Stimulated activated memory B cell treated with anti-CD40 and anti-IgM and Interleukin-4, amounts not matched to agents 10 μg/mL and 1 μg/mL and 100 μg/mL, for 72 hours (primary cell): ENCODE results near the gene TFCP2L1.
A peak's percentile ranks its signal among the peaks of the same experiment; 100 is the strongest.
"Not testable (repeated sequence)": the region's sequence is repeated elsewhere in the genome, so short reads cannot be mapped to it uniquely, and the experiment has no call there.

Experiments
- ATAC-seq: fragments of 150-1000 bp; cut with Tn5 transposase; 2 replicates; pipeline ENCODE4 v1.10.0; 2021
- H3K27ac Mint-ChIP-seq: one replicate; pipeline ENCODE4 v1.8.0; 2022; ENCODE audit warnings: mild to moderate bottlenecking, mixed read lengths
- H3K27me3 Mint-ChIP-seq: one replicate; pipeline ENCODE4 v1.8.0; 2022; ENCODE audit warnings: mixed read lengths
- H3K36me3 Mint-ChIP-seq: one replicate; pipeline ENCODE4 v1.8.0; 2022; ENCODE audit warnings: mixed read lengths
- H3K4me1 Mint-ChIP-seq: one replicate; pipeline ENCODE4 v1.8.0; 2022; ENCODE audit warnings: mixed read lengths
- H3K4me3 Mint-ChIP-seq: one replicate; pipeline ENCODE4 v1.8.0; 2022; ENCODE audit warnings: mild to moderate bottlenecking, moderate library complexity, mixed read lengths
- H3K9me3 Mint-ChIP-seq: one replicate; pipeline ENCODE4 v1.8.0; 2022; ENCODE audit warnings: mixed read lengths

TFCP2L1 gene

DNA sequence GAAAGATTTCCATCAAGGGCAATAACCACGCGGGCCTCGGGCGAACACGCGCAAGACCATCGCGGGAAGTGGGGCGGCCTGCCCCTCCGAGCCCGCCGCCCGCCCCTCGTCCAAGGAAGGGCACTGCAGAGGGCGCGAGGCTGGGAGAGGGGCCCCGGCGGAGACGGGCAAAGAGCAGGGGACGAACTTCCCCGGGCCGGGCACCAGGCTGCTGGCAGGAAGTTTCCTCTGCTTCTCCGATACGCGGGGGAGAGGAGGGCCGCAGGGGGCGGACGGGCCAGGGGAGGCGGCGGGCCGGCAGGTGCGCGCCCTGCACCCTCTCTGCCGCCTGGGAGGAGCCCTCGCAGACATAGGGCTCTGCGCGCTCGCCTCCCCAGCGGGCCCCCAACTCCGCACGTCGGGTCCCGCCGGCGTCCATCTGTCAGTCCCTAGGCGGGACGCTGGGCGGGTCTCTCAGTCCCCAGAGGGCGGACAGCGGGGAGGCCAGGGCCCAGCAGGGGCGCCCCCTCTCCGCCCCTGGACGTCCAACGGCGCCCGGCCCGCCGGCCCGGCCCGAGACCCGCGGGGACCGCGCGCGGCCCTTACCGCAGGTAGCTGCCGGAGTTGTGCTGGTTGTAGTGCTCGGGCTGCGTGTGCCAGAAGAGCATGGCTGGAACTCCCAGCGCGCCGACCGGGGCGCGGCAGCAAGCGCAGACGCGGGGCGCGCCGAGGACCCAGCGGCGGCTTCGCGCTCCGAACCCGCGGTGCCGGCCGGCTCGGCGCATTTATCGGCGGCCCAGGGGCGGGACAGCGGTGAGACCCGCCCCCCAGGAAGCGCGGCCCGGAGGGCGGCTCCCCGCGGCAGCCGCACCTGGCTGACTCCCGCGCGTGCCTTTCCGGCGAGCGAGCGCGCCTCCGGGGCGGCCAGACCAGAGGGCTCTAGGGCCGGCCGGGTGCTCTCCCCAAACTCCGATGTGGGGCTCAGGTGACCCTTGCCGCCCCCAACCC is at the start of gene TFCP2L1:
Gene TFCP2L1, minus strand, starts transcription at position 740 of the 987 bp plus-strand sequence. Its CDS starts 93 bp downstream, at position 647.
- H3K27ac Mint-ChIP-seq, result peak within 1 kb of the TSS; percentile 80
- H3K4me3 Mint-ChIP-seq, result peak within 1 kb of the TSS; percentile 77
- H3K4me1 Mint-ChIP-seq, result peaks cover 33% of the 10 kb centered on the region
- no peaks in the 10 kb centered on the region for H3K9me3 Mint-ChIP-seq
- H3K27me3 Mint-ChIP-seq, result peaks cover 24% of the 10 kb centered on the region
- no peaks in the 10 kb centered on the region for H3K36me3 Mint-ChIP-seq
- ATAC-seq, result peak; percentile 82

DNA sequence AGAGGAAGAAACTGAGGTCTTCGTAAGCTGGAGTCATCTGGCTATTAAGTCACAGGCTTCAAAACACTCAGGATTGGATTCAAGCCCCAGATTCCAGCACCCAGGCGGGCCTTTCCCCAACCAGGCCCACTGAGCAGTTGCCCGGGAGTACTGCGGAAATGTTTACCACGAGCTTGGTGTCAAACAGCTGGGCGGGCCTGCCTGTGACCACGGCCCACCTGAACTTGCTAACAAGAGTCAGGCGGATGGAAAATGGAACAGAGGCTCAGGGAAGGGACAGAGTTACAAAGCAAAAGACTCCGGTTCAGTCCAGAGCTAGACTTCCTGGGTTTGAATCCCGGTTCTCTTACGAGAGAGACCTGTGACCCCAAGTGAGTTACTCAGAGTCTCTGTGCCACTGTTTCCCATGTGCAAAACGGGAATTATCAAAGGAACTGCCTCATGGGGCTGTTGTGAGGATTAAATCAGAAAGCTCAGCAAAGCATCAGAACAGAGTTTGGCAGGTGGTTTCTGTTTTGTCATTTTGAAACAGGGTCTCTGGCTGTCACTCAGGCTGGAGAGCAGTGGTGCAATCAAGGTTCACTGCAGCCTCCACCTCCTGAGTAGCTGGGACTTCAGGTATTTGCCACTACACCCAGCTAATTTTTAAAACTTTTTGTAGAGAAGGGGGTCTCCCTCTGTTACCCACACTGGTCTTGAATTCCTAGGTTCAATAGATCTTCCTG is 49.0 kb upstream of the TFCP2L1 start:
- no peak for ATAC-seq
- Mint-ChIP-seq H3K4me3 (no peak overlapping the region), H3K4me1 (no peaks in the 10 kb centered on the region), H3K27ac (no peak overlapping the region), H3K36me3 (no peaks in the 10 kb centered on the region), H3K9me3 (no peaks in the 10 kb centered on the region), H3K27me3 (peaks cover 30% of the 10 kb centered on the region)

DNA sequence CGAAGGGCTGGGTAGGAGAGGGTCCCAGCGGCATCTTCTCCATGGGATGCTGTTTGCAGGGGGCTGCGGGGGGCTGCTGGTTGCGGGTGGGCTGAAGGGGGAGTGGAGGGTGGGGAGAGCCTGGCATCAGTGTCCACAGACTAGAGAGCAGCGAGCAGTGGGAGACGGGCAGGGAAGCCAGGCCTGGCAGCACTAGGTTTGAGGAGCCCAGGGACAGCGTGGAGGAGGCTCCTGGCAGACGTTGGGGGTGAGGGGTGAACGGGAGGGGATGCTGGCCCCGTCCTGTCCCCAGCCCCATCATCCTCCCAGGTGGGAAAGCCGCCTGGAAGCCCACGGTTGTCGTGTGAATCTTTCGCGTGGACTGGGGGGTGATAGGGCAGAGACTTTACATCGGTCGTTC is 48.2 kb upstream of the TFCP2L1 start:
- Mint-ChIP-seq H3K9me3 (no peaks in the 10 kb centered on the region), H3K4me3 (no peak overlapping the region), H3K27ac (no peak overlapping the region), H3K36me3 (no peaks in the 10 kb centered on the region), H3K4me1 (no peaks in the 10 kb centered on the region), H3K27me3 (peaks cover 31% of the 10 kb centered on the region)
- ATAC-seq, result no peak

GRCh38 chr2:121331324-121331723 is 46.3 kb upstream of the TFCP2L1 start:
- not testable (repeated sequence) for H3K36me3 Mint-ChIP-seq, H3K27ac Mint-ChIP-seq, ATAC-seq, H3K4me3 Mint-ChIP-seq, H3K9me3 Mint-ChIP-seq, H3K4me1 Mint-ChIP-seq
- H3K27me3 Mint-ChIP-seq, result peaks cover 31% of the 10 kb centered on the region

- no peaks in the 10 kb centered on the region for H3K4me1 Mint-ChIP-seq
- no peak for ATAC-seq
- no peaks in the 10 kb centered on the region for H3K9me3 Mint-ChIP-seq
- no peak overlapping the region for H3K4me3 Mint-ChIP-seq
- H3K36me3 Mint-ChIP-seq, result no peaks in the 10 kb centered on the region
- peaks cover 31% of the 10 kb centered on the region for H3K27me3 Mint-ChIP-seq
- no peak overlapping the region for H3K27ac Mint-ChIP-seq
These were observed 45.9 kb upstream of the TFCP2L1 start for GRCh38 chr2:121330921-121331320.

GRCh38 chr2:121329786-121330185 is 44.8 kb upstream of the TFCP2L1 start:
- Mint-ChIP-seq H3K4me1 (no peaks in the 10 kb centered on the region), H3K36me3 (no peaks in the 10 kb centered on the region), H3K27me3 (peaks cover 40% of the 10 kb centered on the region), H3K9me3 (no peaks in the 10 kb centered on the region), H3K4me3 (no peak overlapping the region), H3K27ac (no peak overlapping the region)
- ATAC-seq, result no peak

DNA sequence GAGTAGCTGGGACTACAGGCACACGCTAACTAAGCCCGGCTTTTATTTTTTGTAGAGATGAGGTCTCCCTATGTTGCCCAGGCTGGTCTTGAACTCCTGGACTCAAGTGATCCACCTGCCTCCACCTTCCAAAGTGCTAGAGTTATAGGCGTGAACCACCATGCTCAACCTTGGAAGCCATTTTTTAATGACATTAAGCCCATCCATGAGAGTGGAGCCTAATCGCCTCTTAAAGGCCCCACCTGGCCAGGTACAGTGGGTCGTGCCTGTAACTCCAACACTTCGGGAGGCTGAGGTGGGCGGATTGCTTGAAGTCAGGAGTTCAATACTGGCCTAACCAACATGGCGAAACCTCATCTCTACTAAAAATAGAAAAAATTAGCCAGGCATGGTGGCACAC is 41.6 kb upstream of the TFCP2L1 start:
- H3K4me3 Mint-ChIP-seq, result no peak overlapping the region
- peaks cover 31% of the 10 kb centered on the region for H3K27me3 Mint-ChIP-seq
- ATAC-seq, result no peak
- no peaks in the 10 kb centered on the region for H3K4me1 Mint-ChIP-seq
- no peaks in the 10 kb centered on the region for H3K9me3 Mint-ChIP-seq
- no peaks in the 10 kb centered on the region for H3K36me3 Mint-ChIP-seq
- H3K27ac Mint-ChIP-seq, result no peak overlapping the region

DNA sequence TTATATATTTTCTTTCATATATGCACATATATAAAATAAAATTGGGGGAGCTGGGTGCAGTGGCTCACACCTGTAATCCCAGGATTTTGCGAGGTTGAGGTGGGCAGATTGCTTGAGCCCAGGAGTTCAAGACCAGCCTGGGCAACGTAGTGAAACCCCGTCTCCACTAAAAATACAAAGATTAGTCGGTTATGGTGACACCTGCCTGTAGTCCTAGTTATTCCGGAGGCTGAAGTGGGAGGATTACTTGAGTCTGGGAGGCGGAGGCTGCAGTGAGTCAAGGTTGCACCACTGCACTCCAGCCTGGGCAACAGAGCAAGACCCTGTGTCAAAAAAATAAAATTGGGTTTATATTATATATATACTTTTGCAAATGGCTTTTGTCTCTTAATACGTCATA is 39.6 kb upstream of the TFCP2L1 start:
- ATAC-seq, result no peak
- no peak overlapping the region for H3K4me3 Mint-ChIP-seq
- H3K27ac Mint-ChIP-seq, result no peak overlapping the region
- no peaks in the 10 kb centered on the region for H3K36me3 Mint-ChIP-seq
- H3K27me3 Mint-ChIP-seq, result peaks cover 17% of the 10 kb centered on the region
- H3K9me3 Mint-ChIP-seq, result no peaks in the 10 kb centered on the region
- no peaks in the 10 kb centered on the region for H3K4me1 Mint-ChIP-seq

DNA sequence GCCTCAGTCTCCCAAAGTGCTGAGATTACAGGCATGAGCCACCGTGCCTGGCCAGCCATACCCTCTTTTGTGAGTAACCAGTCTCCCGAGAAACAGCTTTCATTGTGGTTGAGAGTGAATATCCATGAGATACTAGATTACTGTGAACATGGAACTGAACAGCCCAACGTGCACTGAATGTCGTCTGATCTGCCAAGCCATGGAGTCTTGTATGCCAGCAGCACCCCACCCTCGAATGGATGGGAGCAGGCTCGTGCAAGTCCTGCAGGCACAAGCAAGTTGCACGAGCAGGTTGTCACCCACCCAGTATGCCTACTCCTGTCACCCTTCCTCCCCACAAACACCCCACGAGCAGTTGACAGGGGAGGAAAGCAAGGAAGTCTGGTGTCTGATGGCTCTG is 36.5 kb upstream of the TFCP2L1 start:
- Mint-ChIP-seq H3K27me3 (peaks cover 10% of the 10 kb centered on the region), H3K4me3 (no peak overlapping the region), H3K27ac (no peak overlapping the region), H3K9me3 (no peaks in the 10 kb centered on the region), H3K36me3 (no peaks in the 10 kb centered on the region), H3K4me1 (no peaks in the 10 kb centered on the region)
- ATAC-seq, result no peak

- H3K36me3 Mint-ChIP-seq, result no peaks in the 10 kb centered on the region
- H3K27ac Mint-ChIP-seq, result no peak overlapping the region
- H3K27me3 Mint-ChIP-seq, result peaks cover 2% of the 10 kb centered on the region
- no peak overlapping the region for H3K4me3 Mint-ChIP-seq
- H3K4me1 Mint-ChIP-seq, result no peaks in the 10 kb centered on the region
- ATAC-seq, result no peak
- H3K9me3 Mint-ChIP-seq, result no peaks in the 10 kb centered on the region
These were observed 34.9 kb upstream of the TFCP2L1 start for GRCh38 chr2:121319941-121320340.

DNA sequence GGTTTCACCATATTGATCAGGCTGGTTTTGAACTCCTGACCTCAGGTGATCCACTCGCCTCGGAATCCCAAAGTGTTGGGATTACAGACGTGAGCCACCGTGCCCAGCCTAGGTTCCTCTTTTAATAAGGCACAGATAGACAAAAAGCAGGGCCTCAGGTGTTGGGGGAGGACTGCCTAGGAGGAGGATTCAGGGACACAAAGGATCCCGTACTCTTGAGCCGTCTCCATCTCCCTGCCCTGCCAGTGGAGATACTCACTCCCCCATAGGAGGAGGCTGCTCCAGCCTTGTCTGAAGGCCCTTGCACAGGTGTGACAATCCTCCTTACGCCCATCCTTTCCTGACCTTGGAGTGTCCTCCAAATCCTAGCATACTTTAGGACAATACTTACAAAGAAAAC is 32.0 kb upstream of the TFCP2L1 start:
- H3K27ac Mint-ChIP-seq, result no peak overlapping the region
- ATAC-seq, result no peak
- no peaks in the 10 kb centered on the region for H3K27me3 Mint-ChIP-seq
- no peaks in the 10 kb centered on the region for H3K9me3 Mint-ChIP-seq
- no peaks in the 10 kb centered on the region for H3K4me1 Mint-ChIP-seq
- H3K4me3 Mint-ChIP-seq, result no peak overlapping the region
- no peaks in the 10 kb centered on the region for H3K36me3 Mint-ChIP-seq

- not testable (repeated sequence) for H3K4me3 Mint-ChIP-seq, H3K9me3 Mint-ChIP-seq, H3K36me3 Mint-ChIP-seq, H3K27ac Mint-ChIP-seq, ATAC-seq
- peaks cover 19% of the 10 kb centered on the region for H3K27me3 Mint-ChIP-seq
- H3K4me1 Mint-ChIP-seq, result peaks cover 11% of the 10 kb centered on the region
These were observed 28.7 kb upstream of the TFCP2L1 start for GRCh38 chr2:121313701-121314100.

- H3K36me3 Mint-ChIP-seq, result no peaks in the 10 kb centered on the region
- H3K27me3 Mint-ChIP-seq, result peaks cover 51% of the 10 kb centered on the region
- H3K9me3 Mint-ChIP-seq, result peaks cover 4% of the 10 kb centered on the region
- H3K4me1 Mint-ChIP-seq, result peaks cover 11% of the 10 kb centered on the region
- H3K4me3 Mint-ChIP-seq, result no peak overlapping the region
- H3K27ac Mint-ChIP-seq, result no peak overlapping the region
- ATAC-seq, result no peak
These were observed 24.8 kb upstream of the TFCP2L1 start for GRCh38 chr2:121309801-121310200.

DNA sequence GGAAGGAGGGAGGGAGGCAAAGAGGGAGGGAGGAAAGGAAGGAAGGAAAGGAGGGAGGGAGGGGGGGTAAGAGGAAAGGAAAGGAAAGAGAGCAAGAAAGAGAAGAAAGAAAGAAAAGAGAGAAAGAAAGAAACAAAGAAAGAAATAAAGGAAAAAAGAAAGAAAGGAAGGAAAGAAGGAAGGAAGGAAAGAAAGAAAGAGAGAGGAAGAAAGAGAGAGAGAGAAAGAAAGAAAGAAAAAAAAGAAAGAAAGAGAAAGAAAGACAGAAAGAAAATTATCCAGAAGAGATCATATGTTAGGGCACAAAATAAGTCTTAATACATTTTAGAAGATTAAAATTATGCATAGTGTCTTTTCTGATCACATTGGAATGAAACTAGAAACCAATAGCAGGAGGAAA is 24.3 kb upstream of the TFCP2L1 start:
- Mint-ChIP-seq H3K27me3 (peaks cover 53% of the 10 kb centered on the region), H3K27ac (no peak overlapping the region), H3K36me3 (no peaks in the 10 kb centered on the region), H3K4me1 (peaks cover 11% of the 10 kb centered on the region), H3K4me3 (no peak overlapping the region), H3K9me3 (peaks cover 4% of the 10 kb centered on the region)
- ATAC-seq, result no peak

DNA sequence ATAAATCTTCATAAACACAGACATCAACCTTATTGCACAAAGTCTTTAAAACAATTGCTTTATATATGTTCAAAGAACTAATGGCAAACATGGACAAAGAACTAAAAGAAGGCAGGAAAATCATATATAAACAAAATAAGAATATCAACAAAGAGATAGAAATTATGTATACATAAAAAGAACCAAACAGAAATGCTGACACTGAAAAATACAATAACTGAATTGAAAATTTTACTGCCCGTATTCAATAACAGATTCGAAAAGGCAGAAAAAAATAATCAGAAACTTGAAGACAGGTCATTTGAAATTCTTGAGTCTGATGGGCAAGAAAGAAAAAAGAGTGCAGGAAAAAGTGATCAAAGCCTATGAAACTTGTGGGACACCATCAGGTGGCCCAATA is 22.0 kb upstream of the TFCP2L1 start:
- H3K9me3 Mint-ChIP-seq, result peaks cover 4% of the 10 kb centered on the region
- no peaks in the 10 kb centered on the region for H3K36me3 Mint-ChIP-seq
- H3K4me3 Mint-ChIP-seq, result no peak overlapping the region
- no peak overlapping the region for H3K27ac Mint-ChIP-seq
- peaks cover 75% of the 10 kb centered on the region for H3K27me3 Mint-ChIP-seq
- peaks cover 11% of the 10 kb centered on the region for H3K4me1 Mint-ChIP-seq
- ATAC-seq, result no peak

- ATAC-seq, result no peak
- Mint-ChIP-seq H3K4me1 (peaks cover 11% of the 10 kb centered on the region), H3K27me3 (peaks cover 87% of the 10 kb centered on the region), H3K27ac (no peak overlapping the region), H3K36me3 (no peaks in the 10 kb centered on the region), H3K9me3 (peaks cover 7% of the 10 kb centered on the region), H3K4me3 (no peak overlapping the region)
These were observed 19.9 kb upstream of the TFCP2L1 start for GRCh38 chr2:121304941-121305340.
